Eye (tissue), 1 donor: ENCODE results near the gene DCN.

ENCODE experiments used
- DNase-seq: peaks from one replicate; pipeline ENCODE4 v3.0.0-alpha.2; 2015

DCN gene

GRCh38 chr12:91129662-91130362 lies 52.8 kb downstream of the DCN start:
- no peak for DNase-seq

- DNase-seq = no peak
Observed at GRCh38 chr12:91127751-91128150, 54.9 kb downstream of the DCN start.

GRCh38 chr12:91127306-91127705 lies 55.3 kb downstream of the DCN start:
- no peak for DNase-seq

- no peak for DNase-seq
Observed at GRCh38 chr12:91126516-91126915, 56.1 kb downstream of the DCN start.

GRCh38 chr12:91123236-91123916 lies 59.2 kb downstream of the DCN start:
- no peak for DNase-seq

GRCh38 chr12:91120781-91121180 lies 61.8 kb downstream of the DCN start:
- DNase-seq = no peak

GRCh38 chr12:91119089-91119488 lies 63.5 kb downstream of the DCN start:
- no peak for DNase-seq

- no peak for DNase-seq
Observed at GRCh38 chr12:91113621-91114020, 69.0 kb downstream of the DCN start.

- DNase-seq = peak; percentile 86
Observed at GRCh38 chr12:91111366-91112325, 71.0 kb downstream of the DCN start, which contains the start of gene LUM. Gene LUM (minus strand): TSS chr12:91111494. CDS start chr12:91108979, 2,515 bp downstream.

GRCh38 chr12:91110311-91110924 lies 72.2 kb downstream of the DCN start:
- no peak for DNase-seq

GRCh38 chr12:91109581-91110310 lies 72.9 kb downstream of the DCN start:
- DNase-seq = no peak

GRCh38 chr12:91109148-91109564 lies 73.5 kb downstream of the DCN start:
- peak; percentile 70 for DNase-seq

GRCh38 chr12:91108196-91108755 lies 74.3 kb downstream of the DCN start:
- no peak for DNase-seq

GRCh38 chr12:91106283-91106682 lies 76.3 kb downstream of the DCN start:
- DNase-seq = no peak

GRCh38 chr12:91105807-91106206 lies 76.8 kb downstream of the DCN start:
- no peak for DNase-seq

GRCh38 chr12:91104812-91105466 lies 77.7 kb downstream of the DCN start:
- DNase-seq = no peak

- DNase-seq = no peak
Observed at GRCh38 chr12:91103624-91104023, 79.0 kb downstream of the DCN start.

- DNase-seq = no peak
Observed at GRCh38 chr12:91103101-91103500, 79.5 kb downstream of the DCN start.

GRCh38 chr12:91100906-91101305 lies 81.7 kb downstream of the DCN start:
- no peak for DNase-seq

- DNase-seq = no peak
Observed at GRCh38 chr12:91099836-91100235, 82.8 kb downstream of the DCN start.

GRCh38 chr12:91099341-91099740 lies 83.3 kb downstream of the DCN start:
- DNase-seq = no peak
